ENCODE results near the gene PEX16.

PEX16 gene

GRCh38 chr11:45930951-45931570, 13.4 kb upstream of the PEX16 start:
- DNase-seq (ENCODE audit: low read depth): no peak

GRCh38 chr11:45930031-45930794, 12.5 kb upstream of the PEX16 start:
- DNase-seq (ENCODE audit: low read depth): no peak

- no peak for DNase-seq (ENCODE audit: low read depth)
These were observed 11.9 kb upstream of the PEX16 start for GRCh38 chr11:45929486-45930030.

- no peak for DNase-seq (ENCODE audit: low read depth)
These were observed 11.0 kb upstream of the PEX16 start for GRCh38 chr11:45928535-45929215.

- DNase-seq (ENCODE audit: low read depth): no peak
These were observed 10.2 kb upstream of the PEX16 start for GRCh38 chr11:45927684-45928413.

GRCh38 chr11:45927332-45927683, 9.6 kb upstream of the PEX16 start:
- DNase-seq (ENCODE audit: low read depth): no peak

- no peak for DNase-seq (ENCODE audit: low read depth)
These were observed 9.1 kb upstream of the PEX16 start for GRCh38 chr11:45926536-45927331.

- DNase-seq (ENCODE audit: low read depth): no peak
These were observed 8.3 kb upstream of the PEX16 start for GRCh38 chr11:45926001-45926401.

- no peak for DNase-seq (ENCODE audit: low read depth)
These were observed 7.9 kb upstream of the PEX16 start for GRCh38 chr11:45925550-45925949.

GRCh38 chr11:45924927-45925326, 7.2 kb upstream of the PEX16 start:
- DNase-seq (ENCODE audit: low read depth): no peak

GRCh38 chr11:45924036-45924915, 6.6 kb upstream of the PEX16 start:
- DNase-seq (ENCODE audit: low read depth): no peak

- DNase-seq (ENCODE audit: low read depth): no peak
These were observed 4.9 kb upstream of the PEX16 start, which contains the start of gene LARGE2 for GRCh38 chr11:45922425-45923082. Gene LARGE2 (plus strand): TSS chr11:45922656. CDS start chr11:45922883, 227 bp downstream.

- no peak for DNase-seq (ENCODE audit: low read depth)
These were observed 4.1 kb upstream of the PEX16 start for GRCh38 chr11:45921561-45922424.

GRCh38 chr11:45920531-45921477, 3.1 kb upstream of the PEX16 start:
- DNase-seq (ENCODE audit: low read depth): no peak

- no peak for DNase-seq (ENCODE audit: low read depth)
These were observed 2.3 kb upstream of the PEX16 start for GRCh38 chr11:45919806-45920530.

GRCh38 chr11:45918962-45919675, 1.4 kb upstream of the PEX16 start:
- DNase-seq (ENCODE audit: low read depth): no peak
